ENCODE measurements around the gene UBE2J2.

The UBE2J2 gene

DNA sequence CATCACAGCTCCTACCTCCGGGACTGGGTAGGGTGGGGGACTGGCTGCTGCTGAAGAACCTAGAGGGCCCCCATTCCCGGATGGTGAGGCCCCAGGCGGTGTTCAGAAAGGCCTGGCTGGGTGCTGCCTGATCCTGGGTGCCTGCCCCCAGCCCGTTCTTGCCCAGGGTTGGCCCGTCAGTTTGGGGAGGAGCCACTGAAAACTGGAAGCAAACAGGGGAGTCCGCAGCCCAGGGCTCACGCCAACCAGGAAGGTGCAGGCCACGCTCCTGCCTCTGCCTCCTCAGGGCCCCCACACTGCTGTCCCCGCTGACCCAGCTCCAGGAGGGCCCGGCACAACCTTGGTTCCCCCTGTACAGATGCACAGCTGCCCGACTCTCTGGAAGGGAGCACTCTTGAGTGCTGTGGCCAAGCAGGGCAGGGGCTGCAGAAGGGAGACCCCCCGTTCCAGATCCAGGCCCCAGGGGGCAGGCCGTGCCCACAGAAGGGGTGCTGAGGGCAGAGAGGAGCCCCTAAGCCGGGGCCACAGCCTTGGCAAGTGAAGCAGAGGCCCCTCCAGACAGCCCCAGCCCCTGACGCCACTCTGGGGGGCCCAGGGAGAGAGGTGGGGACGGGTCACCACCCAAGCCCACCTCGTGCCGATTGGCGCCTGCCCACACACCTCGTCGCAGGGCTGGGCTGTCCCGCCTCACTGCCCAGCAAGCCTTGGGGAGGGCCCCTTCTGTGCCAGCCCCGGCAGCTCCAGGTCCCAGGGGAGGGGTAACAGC, 32.6 kb downstream of the UBE2J2 start:
- H3K4me3 ChIP-seq (ENCODE audit: control insufficient read depth, low read depth, low read length): no peak overlapping the region
- TF ChIP-seq, protein P1, sequence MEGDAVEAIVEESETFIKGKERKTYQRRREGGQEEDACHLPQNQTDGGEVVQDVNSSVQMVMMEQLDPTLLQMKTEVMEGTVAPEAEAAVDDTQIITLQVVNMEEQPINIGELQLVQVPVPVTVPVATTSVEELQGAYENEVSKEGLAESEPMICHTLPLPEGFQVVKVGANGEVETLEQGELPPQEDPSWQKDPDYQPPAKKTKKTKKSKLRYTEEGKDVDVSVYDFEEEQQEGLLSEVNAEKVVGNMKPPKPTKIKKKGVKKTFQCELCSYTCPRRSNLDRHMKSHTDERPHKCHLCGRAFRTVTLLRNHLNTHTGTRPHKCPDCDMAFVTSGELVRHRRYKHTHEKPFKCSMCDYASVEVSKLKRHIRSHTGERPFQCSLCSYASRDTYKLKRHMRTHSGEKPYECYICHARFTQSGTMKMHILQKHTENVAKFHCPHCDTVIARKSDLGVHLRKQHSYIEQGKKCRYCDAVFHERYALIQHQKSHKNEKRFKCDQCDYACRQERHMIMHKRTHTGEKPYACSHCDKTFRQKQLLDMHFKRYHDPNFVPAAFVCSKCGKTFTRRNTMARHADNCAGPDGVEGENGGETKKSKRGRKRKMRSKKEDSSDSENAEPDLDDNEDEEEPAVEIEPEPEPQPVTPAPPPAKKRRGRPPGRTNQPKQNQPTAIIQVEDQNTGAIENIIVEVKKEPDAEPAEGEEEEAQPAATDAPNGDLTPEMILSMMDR (IDR thresholded peaks at IDR 0.05; ENCODE audit: control insufficient read depth, insufficient read depth, low read depth, low read length, missing control alignments): no peak
- DNase-seq (ENCODE audit: low read depth): no peak

DNA sequence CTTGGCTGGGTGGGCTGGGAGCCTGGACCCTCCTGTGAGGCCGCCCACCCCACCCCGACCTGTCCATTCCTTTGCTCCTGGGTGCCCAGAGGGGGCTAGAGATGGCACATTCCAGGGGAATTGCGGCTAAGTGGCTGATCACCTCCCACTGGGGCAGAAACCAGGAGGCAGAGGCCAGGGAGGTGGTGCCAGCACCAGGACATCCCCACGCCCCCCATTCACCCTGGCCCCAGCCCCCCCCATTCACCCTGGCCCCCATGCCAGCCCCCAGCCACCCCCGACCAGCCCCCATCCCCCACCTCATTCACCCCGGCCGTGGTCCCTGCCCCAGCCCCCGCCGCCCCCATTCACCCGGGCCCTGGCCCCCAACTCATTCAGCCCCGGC, 33.3 kb downstream of the UBE2J2 start:
- TF ChIP-seq, protein P1 (IDR thresholded peaks at IDR 0.05; ENCODE audit: control insufficient read depth, insufficient read depth, low read depth, low read length, missing control alignments): no peak
- DNase-seq (ENCODE audit: low read depth): no peak
- no peak overlapping the region for H3K4me3 ChIP-seq (ENCODE audit: control insufficient read depth, low read depth, low read length)

DNA sequence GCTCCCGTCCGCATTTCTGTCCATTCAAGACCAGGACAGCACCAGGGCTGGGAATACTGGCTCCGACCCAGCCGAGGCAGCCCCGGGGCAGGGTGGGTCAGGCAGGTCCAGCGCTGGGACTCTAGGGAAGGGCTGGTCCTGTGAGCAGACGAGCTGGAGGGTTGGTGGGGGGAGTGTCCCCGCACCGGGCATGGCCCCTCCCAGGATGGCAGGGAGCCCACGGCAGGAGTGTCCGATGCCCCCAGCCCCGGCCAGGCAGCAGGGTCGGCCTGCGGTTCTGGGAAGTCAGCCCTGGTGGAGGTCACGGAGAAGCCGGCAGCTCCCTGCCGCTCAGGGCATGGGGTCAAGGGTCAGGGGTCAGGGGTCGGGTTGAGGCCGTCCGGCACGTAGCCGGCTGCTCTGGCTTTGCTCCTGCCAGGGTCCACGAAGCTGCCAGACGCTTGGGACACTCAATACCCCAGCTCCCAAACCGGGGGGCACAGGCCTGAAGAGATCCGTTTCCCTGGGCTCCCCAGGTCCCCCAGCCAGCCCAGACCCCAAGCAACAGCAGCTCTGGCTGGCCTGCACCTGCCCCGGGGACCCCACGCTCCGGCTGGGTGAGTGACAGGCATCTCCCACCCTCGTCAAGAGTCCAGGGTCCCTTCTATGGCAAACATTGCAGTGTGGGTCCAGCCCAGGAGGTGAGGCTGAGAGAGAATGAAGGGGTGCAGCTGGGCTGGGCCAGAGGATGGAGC, 33.9 kb downstream of the UBE2J2 start:
- TF ChIP-seq, protein P1 (IDR thresholded peaks at IDR 0.05; ENCODE audit: control insufficient read depth, insufficient read depth, low read depth, low read length, missing control alignments): no peak
- H3K4me3 ChIP-seq (ENCODE audit: control insufficient read depth, low read depth, low read length): no peak overlapping the region
- DNase-seq (ENCODE audit: low read depth): no peak

- no peak overlapping the region for H3K4me3 ChIP-seq (ENCODE audit: control insufficient read depth, low read depth, low read length)
- no peak for DNase-seq (ENCODE audit: low read depth)
- TF ChIP-seq, protein P1 (IDR thresholded peaks at IDR 0.05; ENCODE audit: control insufficient read depth, insufficient read depth, low read depth, low read length, missing control alignments): no peak
These were observed 34.4 kb downstream of the UBE2J2 start for GRCh38 chr1:1239227-1239613.

- no peak overlapping the region for H3K4me3 ChIP-seq (ENCODE audit: control insufficient read depth, low read depth, low read length)
- DNase-seq (ENCODE audit: low read depth): no peak
- TF ChIP-seq, protein P1 (IDR thresholded peaks at IDR 0.05; ENCODE audit: control insufficient read depth, insufficient read depth, low read depth, low read length, missing control alignments): no peak
These were observed 34.9 kb downstream of the UBE2J2 start for GRCh38 chr1:1238702-1239178.

- TF ChIP-seq, protein P1 (IDR thresholded peaks at IDR 0.05; ENCODE audit: control insufficient read depth, insufficient read depth, low read depth, low read length, missing control alignments): no peak
- H3K4me3 ChIP-seq (ENCODE audit: control insufficient read depth, low read depth, low read length): no peak overlapping the region
- DNase-seq (ENCODE audit: low read depth): no peak
These were observed 35.6 kb downstream of the UBE2J2 start for GRCh38 chr1:1237874-1238701.
